GM19455 (cell line): ENCODE results near the gene RTL5.
"Not testable (repeated sequence)": the region's sequence is repeated elsewhere in the genome, so short reads cannot be mapped to it uniquely, and the experiment has no call there.

Experiments
- ATAC-seq: cut with Tn5 transposase; IDR thresholded peaks from one replicate; pipeline ENCODE4 v1.9.1; 2021; ENCODE audit not compliant: unreplicated experiment

RTL5 gene

GRCh38 chrX:72131317-72132294, at the start of gene RTL5:
TSS of gene RTL5 (minus strand) at chrX:72131915.
- peak; percentile 71 for ATAC-seq

DNA sequence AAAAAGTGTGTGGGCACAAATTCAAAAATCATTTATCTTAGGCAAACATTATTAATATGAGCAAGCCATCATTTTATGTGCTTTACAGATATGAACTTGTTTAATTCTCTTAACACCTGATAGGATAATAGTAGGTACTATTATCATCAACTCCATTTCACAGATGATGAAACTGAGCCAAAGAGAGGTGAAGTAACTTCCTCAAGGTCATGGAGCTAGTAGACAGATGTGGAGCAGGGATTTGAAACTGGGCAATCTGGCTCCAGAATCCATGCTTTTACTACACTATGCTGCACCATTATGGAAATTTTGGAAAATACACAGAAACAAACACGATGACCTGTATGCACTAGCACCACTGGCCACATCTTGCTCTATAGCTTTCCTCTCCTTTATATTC, 48.8 kb upstream of the RTL5 start:
- no peak for ATAC-seq

GRCh38 chrX:72176981-72177380, 45.3 kb upstream of the RTL5 start:
- ATAC-seq: no peak

DNA sequence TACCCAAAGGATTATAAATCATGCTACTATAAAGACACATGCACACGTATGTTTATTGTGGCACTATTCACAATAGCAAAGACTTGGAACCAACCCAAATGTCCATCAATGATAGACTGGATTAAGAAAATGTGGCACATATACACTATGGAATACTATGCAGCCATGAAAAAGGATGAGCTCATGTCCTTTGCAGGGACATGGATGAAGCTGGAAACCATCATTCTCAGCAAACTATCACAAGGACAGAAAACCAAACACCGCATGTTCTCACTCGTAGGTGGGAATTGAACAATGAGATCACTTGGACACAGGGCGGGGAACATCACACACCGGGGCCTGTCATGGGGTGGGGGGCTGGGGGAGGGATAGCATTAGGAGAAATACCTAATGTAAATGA, 44.6 kb upstream of the RTL5 start:
- not testable (repeated sequence) for ATAC-seq

- no peak for ATAC-seq
Observed at GRCh38 chrX:72169008-72169728, 37.5 kb upstream of the RTL5 start.

GRCh38 chrX:72165551-72165950, 33.8 kb upstream of the RTL5 start:
- ATAC-seq: no peak

DNA sequence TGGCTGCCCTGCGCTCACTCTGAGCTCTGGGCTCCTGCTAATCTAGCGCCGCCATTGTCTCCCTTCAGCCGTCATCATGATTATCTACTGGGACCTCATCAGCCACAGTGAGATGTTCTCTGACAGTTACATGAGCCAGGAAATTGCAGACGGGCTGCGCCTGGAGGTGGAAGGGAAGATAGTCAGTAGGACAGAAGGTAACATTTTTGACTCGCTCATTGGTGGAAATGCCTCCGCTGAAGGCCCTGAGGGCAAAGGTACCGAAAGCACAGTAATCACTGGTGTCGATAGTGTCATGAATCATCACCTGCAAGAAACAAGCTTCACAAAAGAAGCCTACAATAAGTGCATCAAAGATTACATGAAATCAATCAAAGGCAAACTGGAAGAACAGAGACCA, 28.1 kb upstream of the RTL5 start:
- ATAC-seq: no peak

DNA sequence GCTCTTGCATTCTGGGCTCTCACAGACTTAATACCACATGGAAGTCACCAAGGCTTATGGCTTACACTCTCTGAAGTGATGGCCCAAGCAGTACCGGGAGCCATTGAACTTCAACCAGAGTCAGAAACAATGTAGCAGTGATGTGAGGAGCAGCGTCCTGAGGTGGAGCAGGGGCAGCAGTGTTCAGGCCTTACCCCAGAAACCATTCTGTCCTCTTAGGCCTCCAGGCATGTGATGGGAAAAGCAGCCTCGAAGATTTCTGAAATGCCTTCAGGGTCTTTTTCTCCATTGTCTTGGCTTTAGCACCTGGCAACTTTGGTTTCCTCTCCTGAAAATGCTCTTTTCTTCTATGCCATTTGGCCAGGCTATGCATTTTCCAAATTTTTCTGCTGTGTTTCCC, 27.1 kb upstream of the RTL5 start:
- no peak for ATAC-seq

DNA sequence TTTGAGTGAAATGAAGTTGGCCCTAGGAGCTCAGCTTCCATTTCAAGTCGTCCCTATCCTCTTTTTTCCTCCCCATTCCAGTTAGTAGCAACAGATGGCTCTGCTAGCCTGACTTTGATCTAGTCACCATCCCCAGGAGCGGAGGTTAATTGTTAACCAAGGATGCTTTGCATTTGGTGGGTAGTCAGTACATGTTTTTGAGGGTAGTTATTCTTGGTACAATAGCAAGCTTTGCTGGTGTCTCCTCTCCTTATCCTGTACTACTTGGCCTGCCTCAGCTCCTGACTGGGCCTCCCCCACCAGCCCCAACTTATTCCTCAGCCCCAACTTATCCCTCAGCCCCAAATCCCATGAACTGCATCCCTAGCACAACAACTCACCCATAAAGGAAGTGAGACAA, 14.8 kb upstream of the RTL5 start:
- ATAC-seq: no peak

GRCh38 chrX:72145181-72145580, 13.5 kb upstream of the RTL5 start:
- ATAC-seq: no peak

GRCh38 chrX:72143609-72143907, 11.8 kb upstream of the RTL5 start:
- no peak for ATAC-seq

- ATAC-seq: no peak
Observed at GRCh38 chrX:72142794-72143608, 11.3 kb upstream of the RTL5 start.

DNA sequence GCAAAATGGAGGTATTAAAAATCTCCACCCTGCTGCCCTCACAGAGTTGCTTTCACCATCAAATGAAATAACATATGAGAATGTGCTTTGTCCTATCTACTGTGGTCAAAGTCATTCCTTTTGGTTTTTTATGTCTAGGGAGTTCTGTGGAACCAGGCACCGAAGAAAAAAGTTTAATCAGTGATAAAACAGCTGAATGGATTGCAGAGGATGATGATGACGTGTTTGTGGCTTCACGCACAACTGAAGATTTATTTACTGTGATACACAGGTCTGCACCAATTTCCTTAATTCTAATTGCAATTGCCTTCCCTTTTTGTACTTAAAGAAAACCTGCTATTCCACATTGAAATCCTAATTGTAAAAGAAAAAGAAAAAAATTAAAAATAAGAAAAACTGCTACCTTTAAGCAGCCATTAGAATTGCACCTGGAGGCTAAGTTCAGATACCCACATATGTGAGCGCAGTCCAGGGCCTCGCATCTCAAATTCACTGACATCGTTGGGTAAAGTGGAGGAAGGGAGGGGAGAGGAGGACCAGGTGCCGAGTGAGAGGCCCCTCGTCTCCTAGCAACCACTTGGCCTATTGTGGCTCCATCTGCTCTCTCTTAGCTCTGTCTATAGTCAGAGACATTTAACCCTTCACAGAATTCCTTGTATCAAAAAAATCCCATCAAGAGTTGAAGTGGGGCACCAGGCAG, 10.5 kb upstream of the RTL5 start:
- no peak for ATAC-seq

- ATAC-seq: peak; percentile 79
Observed at GRCh38 chrX:72141372-72142004, 9.8 kb upstream of the RTL5 start.

DNA sequence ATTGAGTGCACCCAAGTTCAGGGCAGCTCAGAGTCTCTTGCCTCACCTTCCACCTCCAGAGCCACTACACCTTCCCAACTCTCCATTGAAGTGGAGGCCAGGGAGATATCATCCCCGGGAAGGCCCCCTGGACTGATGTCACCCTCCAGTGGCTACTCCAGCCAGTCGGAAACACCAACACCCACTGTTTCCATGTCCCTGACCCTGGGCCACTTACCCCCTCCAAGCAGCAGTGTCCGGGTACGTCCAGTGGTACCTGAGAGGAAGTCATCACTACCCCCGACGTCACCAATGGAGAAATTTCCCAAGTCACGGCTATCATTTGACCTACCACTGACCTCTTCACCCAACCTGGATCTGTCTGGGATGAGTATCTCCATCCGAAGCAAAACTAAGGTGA, 7.8 kb upstream of the RTL5 start:
- ATAC-seq: no peak

DNA sequence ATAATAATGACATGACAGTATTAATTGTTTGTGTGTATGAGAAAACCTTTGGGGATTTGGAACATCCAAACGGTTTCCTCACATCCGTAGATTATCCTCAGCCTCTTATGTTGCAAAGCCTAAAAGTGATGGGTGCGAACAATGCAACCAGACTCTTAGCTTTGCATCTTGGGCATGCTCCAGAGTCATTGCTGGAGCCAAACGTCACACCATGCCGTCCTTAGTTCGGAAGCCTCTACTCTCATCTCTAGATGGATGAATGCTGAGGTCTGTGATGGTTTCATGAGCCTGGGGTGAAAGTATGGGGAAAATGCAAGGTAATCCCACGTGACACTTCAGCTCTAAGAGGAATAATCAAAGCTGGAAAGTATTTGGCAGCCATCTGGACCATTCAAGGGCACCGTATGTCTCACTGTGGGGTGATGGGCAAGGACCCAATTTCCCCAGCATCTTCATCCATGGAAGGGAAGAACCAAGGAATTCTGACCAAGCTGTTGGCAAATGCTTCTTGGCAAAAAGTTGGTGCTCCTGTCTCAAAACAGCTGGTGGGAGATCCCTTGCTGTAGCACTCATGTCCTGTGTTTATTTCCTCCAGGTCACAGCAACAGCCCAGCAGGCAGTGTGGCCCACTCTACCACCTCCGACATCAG, 6.3 kb upstream of the RTL5 start:
- ATAC-seq: no peak

DNA sequence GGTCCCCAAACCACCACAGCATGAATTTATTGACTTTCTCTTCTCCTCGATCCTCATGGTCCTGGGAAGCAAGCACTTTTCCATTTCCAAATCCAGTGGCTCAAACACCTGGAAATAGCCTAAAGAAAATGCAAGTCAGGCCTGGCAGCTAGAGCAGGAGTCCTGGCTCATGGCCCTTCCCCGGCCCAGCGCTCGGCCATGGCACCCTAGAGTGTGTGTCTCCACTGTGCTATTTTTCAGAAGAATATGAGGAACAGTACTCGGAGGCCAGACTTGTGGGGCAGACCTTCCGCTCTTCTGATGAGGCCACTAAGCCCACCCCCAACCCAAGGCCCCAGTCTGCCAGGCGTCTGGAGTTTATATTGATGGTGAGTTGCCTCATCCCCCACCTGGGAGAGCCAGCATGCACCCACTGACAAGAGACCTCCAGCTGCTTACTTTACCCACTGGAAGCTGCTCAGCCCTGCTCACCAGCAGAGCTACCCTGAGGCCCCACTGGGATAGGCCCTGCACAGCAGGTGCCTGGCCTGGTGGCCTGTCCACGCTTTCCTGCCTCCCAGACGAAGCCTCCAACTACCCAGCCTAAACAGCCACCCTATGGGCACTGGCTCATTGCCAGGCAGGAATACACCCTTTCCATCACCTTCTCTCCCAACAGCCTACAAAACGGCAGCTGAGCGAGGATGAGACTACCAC, 2.3 kb upstream of the RTL5 start:
- ATAC-seq: no peak

DNA sequence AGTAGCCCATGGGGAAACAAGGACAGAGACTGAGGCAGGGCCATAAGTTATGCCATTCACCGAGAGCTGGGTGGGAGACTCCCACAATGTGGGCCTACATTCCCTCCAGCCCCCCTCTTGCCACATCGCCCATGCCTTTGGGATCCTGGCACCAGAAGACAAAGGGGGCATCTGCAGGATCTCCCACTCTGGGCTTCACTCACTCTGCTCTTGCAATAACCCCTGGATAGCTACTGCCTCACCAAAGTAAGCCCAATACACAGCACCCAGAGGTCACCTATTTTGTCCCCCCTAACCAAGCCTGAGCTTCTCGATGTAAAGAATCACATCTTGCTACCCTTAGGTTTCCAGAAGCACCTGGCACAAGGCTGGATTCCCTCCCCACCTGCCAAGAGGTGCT, 741 bp upstream of the RTL5 start:
- ATAC-seq: no peak

GRCh38 chrX:72130762-72131250, 909 bp downstream of the RTL5 start:
- no peak for ATAC-seq
